HG03354 (cell line): ENCODE results near the gene CEP120.
A peak's percentile ranks its signal among the peaks of the same experiment; 100 is the strongest.
"Not testable (repeated sequence)": the region's sequence is repeated elsewhere in the genome, so short reads cannot be mapped to it uniquely, and the experiment has no call there.

Experiments
- ATAC-seq: cut with Tn5 transposase; IDR thresholded peaks from one replicate; pipeline ENCODE4 v1.9.1; 2021; ENCODE audit warnings: mild to moderate bottlenecking; ENCODE audit not compliant: unreplicated experiment, poor library complexity, severe bottlenecking

CEP120 gene

DNA sequence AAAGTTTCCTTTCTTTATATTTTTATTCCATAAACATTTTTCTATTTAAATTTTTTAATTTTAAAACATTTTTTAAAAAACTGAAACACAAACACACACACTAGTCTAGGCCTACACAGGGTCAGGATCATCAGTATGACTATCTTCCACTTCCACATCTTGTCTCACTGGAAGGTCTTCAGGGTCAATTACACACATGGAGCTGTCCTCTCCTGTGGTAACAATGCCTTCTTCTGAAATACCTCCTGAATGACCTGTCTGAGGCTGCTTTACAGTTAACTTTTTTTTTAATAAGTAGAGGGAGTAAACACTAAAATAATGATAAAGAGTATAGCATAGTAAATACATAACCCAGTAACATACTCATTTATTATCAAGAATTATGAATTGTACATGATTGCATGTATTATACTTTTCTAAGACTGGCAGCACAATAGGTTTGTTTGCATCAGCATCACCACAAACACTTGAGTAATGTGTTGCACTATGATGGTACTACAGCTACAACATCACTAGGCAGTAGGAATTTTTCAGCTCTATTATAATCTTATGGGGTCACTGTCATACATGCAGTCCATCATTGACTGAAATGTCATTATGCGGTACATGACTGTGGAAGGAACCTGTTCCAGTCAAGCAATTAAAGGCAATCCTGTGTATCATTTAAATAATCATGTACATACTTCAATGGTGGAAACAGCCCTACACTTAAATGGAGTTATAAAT lies 17.4 kb upstream of the CEP120 start:
- ATAC-seq: no peak

DNA sequence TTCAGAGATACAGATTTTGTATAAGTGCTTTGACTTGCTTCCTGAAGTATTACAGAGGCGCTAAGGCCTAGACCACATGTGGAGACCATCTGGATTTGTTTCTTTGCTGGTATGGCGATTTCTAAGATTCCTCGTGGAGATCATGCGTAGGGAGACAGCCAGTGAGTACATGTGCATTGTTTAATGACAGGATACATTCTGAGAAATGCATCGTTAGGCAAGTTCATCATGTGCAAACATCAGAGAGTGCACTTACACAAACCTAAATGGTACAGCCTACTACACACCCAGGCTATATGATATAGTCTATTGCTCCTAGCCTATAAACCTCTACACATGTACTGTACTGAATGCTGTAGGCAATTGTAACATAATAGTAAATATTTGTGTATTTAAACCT lies 16.5 kb upstream of the CEP120 start:
- ATAC-seq: no peak

DNA sequence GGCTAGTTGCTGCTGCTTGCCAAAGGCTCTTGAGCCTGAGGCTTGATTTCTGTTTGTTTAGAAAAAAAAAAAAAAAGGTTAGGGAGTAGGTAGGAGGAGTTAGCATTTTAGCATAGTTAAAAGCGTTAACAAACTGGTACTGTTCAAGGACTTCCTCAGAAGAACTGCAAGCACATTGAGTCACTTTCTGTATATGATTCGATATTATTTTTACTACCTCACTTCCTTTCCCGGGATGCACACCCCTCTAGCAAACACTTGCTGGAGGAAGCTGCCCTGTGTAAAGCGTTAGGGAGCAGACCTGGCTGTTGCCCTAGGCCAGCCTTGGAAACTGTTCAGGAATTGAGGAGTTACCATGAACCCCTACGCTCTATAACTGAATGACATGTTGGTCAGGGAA lies 15.7 kb upstream of the CEP120 start:
- no peak for ATAC-seq

DNA sequence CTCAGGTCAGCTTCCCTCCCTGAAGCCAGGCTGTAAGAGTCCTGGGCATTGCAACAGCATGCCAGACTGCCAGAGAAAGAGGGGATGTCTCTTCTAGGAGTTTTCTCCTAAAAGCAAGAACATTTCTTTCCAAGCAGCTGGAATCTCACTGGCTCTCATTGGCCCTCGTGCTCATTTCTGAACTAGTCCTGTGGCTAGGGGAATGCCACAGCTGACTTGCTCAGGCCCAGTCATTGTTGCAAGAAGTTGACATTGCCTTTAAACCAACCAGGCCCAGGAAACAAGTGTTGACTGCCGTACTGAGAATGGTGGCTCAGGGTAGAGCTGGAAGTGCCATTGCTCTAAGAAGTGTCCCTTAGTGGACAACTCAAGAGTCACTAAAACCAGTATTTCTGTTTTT lies 15.0 kb upstream of the CEP120 start:
- peak; percentile 67 for ATAC-seq

DNA sequence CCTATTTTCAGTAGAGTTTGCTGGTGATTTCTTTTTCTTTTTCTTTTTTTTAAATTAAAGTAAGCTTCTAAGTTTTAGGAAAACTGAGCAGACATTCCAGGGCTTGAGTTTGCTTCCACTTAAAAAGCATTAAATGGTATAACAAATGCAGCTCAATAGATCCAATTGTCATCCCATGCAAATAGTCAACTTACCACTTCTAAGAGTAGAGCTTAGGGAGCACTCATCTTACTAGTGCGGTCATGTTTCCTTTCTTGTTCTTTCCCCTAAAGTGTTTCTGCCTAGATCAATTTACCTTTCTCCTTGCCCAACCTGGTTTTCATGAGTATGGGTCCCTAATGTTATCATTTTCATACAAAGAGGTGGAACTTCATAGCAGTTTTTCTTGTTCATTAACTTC lies 13.0 kb upstream of the CEP120 start:
- ATAC-seq: no peak

DNA sequence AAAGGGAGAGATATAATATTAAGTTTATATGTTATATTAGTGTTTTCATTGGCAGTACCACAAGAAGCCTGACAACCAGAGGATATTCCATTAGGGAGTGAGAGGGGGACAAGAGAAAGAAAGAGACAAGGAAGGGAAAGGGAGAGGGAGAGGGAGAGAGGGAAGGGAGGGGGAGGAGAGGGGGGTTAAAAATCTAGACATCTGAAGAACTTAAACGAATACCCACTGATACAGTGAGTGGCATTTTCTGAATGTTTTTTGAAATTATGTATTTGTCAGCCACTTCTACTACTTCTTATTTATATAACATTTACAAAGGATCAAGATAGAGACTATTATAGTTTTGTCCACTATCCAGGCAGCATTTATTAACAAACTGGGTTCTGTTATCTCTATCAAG lies 11.6 kb upstream of the CEP120 start:
- no peak for ATAC-seq

DNA sequence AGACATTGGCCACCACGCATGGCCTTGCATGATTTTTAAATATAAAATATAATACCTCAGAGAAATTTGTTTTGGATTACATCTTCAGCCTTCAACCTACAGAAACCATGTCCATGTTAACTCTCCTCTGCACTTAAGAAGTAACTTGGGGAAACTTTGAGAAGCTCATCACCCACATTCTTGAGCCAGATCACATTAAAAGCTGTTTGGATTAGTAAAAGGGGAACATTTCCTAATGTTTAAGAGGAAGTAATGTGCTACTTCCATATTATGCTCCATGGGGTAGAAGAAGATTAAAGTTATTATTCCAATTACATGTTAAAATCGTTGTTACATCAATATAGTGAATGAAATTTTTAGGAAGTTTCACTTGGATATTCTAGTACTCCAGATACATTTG lies 10.4 kb upstream of the CEP120 start:
- ATAC-seq: no peak

DNA sequence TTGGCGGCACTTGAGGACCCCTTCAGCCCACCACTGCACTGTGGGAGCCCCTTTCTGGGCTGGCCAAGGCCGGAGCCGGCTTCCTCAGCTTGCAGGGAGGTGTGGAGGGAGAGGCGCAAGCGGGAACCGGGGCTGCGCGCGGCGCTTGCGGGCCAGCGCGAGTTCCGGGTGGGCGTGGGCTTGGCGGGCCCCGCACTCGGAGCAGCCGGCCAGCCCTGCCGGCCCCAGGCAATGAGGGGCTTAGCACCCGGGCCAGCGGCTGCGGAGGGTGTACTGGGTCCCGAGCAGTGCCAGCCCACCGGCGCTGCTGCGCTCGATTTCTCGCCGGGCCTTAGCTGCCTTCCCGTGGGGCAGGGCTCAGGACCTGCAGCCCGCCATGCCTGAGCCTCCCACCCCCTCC lies 7.2 kb upstream of the CEP120 start:
- ATAC-seq: not testable (repeated sequence)

DNA sequence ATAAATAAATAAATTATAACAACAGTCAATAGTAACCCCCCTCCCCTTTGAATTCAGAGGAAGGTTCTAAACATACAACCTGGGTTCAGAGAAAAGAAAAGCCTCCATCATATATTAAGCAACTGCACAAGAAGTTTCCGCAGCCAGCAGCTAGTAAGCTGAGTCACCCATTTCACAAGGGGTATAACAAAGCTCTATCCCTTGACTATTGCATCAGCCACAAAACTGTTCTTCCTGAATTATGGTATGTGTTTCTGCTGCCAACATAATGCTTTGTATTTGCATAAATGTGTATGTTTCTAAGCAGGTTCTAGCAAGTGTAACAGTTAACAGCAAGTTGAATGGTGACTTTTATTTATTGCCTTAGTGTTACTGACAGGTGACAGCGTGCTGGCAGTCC lies 6.8 kb upstream of the CEP120 start:
- ATAC-seq: no peak

DNA sequence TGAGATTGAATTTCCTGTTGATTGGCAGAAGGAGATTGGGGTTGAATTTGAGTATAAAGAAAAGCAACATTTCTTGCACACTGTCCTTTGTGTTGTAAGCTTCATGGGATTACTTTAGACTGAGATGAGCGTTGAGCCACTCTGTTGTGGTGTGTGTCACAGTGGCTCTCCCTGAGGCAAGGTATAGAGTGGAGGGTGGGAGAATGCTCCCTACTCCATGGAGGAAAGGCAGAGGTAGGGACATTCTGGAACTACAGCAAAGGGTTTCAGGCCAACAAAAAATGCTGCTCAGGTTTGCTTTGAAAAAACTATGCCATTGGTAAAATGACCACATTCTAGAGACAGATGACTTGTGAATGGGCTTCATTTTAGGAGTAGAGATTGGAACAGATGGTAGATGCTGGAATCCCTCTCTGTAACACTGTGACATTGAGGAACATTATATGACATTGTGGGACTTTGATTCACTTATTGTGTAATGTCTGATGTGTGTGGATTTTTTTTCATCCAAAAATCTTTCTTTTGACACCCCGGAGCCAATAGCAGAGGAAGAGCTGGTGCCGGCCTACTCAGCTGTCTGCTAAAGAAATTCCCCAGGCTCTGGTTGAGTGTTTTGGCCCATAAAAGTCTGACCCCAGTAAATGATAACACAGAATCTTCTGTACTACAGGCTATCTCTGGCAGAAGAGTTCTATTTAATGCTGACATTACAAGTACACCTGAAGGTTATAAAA lies 6.2 kb upstream of the CEP120 start:
- no peak for ATAC-seq

DNA sequence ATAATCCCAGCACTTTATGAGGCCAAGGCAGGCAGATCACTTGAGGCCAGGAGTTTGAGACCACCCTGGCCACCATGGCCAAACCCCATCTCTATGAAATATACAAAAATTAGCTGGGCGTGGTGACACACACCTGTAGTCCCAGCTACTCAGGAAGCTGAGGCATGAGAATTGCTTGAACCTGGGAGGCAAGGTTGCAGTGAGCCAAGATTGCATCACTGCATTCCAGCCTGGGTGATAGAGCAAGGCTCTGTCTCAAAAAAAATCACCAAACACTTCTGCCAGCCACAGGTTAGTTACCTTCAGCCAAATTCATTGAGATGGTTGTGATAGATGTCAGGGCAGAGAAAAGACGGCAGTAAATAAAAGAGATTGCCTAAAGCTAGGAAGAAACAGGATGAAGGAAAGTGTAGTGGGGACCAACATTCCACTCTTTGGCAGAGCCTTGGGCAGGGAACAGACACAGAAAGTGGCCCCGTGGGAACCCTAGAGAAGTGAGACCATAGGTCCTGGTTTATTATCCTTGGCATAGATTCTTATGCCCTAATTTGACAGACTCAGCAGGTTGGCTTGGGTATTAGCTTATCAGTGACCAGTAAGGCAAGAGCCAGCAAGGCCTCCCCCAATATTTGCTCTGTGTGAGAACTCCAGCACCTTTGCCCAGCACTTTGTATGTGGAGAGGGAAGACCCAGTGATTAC lies 5.5 kb upstream of the CEP120 start:
- no peak for ATAC-seq

DNA sequence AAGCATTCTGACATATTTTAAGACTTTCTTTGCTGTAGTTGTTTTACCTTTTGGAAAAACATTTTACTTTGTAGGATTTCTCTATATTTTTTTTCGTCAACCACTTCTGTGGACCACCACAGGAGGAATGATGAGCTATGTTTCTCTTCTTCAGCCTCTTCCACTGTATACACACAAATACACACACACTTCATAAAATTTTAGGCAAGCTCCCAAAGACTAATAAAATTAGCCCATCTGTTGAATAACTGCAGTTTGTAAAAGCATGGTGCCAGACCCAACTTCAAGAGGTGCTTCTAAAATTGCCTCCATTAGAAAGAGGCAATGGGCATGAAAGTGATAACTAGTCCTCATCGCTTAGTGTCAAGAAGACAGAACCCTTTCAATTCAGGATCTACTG lies 4.1 kb upstream of the CEP120 start:
- ATAC-seq: no peak

DNA sequence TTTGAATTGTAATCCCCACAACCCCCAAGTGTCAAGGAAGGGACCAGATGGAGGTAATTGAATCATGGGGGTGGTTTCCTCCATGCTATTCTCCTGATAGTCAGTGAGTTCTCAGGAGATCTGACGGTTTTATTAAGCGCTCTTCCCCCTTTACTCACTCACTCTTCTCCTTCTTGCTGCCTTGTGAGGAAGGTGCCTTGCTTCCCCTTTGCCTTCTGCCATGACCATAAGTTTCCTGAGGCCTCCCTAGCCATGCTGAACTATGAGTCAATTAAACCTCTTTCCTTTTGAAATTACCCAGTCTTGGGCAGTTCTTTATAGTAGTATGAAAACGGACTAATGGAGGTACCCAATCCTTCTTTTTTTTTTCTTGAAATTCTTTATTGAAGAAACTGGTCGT lies 2.2 kb upstream of the CEP120 start:
- ATAC-seq: no peak

DNA sequence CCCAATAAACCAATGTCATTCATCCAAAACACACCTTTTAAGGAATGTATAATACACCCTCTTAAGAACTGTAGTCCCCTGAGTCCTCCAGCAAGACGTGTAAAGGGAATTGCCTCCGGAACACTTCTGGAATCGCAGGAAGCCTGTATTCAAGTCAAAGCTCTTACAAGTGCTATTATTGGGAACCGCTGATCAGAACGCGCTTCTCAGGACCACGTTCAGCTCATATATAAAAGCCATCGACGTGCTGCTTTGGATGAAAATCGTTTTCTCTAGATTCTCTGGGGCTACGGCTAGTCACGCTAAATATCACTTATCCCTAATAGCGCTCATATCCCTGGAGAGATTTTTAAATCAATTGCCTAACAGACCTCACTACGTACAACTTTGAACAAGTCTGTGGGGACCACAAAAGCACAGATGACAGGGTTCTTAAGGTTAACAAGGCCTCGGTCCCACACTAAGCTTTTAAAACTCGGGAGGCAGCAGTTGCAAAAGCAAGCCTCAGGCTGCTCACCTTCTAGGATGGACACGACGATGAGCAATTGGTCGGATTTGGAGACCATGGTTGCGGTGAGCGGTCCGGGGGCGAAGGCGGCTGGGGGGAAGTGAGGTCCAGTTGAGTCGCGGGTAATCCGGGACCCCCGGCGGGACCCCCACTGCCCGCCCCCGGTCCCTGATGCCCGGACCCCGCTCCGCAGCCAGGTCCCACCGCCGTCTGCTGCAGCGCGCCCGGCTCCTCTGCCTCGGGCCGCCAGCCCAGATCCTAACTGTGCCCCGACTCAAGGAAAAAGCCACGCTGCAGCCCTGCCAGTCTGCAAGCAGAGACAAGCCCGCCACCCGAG lies 548 bp downstream of the CEP120 start:
- ATAC-seq: peak; percentile 29

DNA sequence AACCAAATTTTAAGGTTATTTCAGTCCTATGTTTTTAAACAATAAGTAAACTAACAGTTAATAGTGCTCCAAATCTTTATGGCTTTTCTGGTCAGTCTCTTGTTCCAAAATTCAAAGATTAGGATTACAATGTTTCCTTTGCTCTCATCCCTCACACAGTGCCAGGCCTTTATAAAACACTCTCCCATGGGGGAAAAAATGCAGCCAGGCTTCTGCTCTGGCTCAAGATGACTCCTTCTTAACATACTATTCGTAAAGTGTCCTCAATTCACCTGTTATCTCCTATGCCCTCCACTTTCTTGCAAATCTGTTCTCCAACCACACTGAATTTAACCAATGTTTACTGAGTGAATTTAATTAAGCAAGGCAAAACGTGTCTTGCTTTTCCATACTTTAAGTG lies 1.4 kb downstream of the CEP120 start:
- no peak for ATAC-seq

DNA sequence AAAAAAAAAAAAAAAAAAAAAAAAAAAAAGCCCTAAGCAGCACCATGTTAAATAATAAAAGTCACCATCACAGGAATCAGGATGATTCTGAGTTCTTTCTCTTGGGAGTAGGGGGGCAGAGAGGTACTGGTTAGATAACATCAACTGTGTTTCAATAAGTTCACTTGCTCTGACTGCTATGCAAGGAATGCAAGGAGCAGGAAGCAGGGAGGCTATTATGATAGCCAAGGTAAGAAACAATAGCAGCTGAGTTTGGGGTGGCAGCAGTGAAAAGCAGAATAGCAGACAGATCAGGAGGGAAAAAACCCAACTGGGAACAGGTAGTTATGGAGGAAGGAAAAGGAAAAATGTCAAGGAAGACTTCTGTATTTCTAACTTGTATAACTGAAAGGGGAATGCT lies 8.2 kb downstream of the CEP120 start:
- ATAC-seq: no peak

DNA sequence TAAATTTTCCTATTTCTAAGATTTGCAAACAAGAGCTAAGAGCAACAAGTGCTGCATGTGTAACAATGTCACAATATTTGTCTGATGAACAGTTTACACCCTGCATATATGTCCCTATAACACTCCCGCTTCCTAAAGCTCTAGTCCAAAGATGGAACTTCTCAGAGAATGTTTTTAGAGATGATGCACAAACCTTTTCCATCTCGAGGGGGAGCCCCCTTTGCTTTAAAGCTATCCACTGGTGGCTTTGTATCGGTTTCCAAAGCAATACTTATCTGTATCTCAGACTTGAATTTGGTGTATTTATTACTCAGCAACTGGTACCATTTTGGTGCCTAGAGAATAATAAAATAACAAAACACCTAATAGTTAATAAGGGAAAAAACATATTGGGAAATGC lies 11.0 kb downstream of the CEP120 start:
- ATAC-seq: no peak

DNA sequence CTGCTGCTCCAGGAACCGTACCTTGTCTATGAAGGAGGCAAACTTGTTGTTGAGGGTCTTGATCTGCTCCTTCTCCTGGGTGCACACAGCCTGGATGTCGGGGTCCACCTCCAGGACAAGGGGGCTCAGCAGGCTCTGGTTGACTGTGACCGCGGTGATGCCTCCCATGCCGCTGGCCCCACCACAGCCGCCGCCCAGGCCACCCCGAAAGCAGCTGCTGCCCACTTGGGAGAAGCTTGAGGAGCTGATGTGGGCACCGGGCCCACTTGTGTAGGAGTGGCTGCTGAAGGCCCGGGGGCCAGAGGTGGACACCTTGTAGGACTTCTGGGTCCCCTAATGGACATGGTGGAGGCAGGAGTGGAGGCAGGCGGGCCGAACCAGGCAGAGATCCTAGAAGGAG lies 21.2 kb downstream of the CEP120 start:
- not testable (repeated sequence) for ATAC-seq

DNA sequence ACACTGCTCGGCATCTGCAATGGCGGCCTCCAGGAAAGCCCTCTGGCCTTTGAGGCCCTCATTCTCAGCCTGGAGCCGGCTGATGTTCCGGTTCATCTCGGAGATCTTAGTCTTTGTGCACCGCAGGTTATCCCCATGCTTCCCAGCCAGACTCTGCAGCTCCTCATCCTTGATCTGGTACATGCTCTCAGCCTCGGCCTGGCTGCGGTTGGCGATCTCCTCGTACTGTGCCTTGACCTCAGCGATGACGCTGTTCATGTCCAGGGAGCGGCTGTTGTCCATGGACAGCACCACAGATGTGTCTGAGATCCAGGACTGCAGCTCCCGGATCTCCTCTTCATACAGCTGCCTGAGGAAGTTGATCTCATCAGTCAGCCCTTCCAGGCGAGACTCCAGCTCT lies 21.9 kb downstream of the CEP120 start:
- ATAC-seq: no peak

DNA sequence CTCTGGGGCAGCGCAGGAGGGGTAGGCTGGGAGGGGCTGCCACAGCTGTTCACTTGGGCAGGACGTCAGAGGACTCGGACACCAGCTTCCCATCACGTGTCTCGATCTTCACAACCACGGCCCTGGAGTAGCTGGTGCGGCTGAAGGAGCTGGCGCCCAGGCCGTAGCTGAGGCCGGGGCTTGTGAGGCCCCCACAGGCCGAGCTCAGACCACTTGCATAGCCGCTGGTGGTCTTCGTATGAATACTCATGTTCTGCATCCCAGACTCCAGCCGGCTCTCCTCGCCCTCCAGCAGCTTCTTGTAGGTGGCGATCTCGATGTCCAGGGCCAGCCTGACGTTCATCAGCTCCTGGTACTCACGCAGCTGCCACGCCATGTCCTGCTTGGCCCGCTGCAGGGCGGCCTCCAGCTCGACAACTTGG lies 22.3 kb downstream of the CEP120 start:
- ATAC-seq: not testable (repeated sequence)
